ENCODE data around the gene EEA1. TPM values are rescaled to one million over a fixed set of nuclear protein-coding genes. Genes with fewer than 3 reads are reported as not detected.

EEA1 gene
- total and polyA plus RNA-seq, 2 of the 4 experiments (the other 2 are of a cell fraction) = 4.6 to 12.5 TPM

DNA sequence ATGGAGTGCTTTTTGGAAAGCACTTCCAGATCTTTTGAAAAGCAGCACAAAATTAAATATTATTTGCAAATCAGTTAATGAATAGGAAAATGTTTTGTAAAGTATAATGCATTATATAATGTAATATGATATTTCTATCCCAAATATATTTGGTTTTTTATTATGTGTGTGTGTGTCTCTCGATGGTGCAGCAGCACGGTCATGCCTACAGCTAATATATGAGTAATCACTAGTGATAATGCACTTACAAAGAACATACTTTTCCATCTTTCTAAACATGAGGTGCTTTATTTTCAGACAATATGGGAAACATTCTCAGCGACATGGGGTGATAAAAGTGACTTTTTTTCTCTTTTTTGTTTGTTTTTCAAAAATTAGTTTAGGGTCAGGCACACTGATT lies 1.3 kb upstream of the EEA1 start:
- Histone ChIP-seq H3K9ac (ENCODE audit: low read depth, low read length) (no peak overlapping the region), H2AK5ac (ENCODE audit: low read depth, low read length) (no peak overlapping the region), H3K18ac (ENCODE audit: low read depth, low read length) (no peak overlapping the region), H4K5ac (ENCODE audit: low read depth, low read length) (no peak overlapping the region), H3K14ac (replicated peaks; ENCODE audit: low read depth, low read length) (no peak overlapping the region), H2AFZ (replicated peaks; ENCODE audit: low read length, poor library complexity) (no peak overlapping the region), H3K27me3 (ENCODE audit: control insufficient read depth, insufficient read depth, low read length) (no peaks in the 10 kb centered on the region), H2BK120ac (ENCODE audit: low read depth, low read length) (no peak overlapping the region), H3K4me2 (ENCODE audit: low read depth, low read length) (no peak overlapping the region; the same call in 1 of the 2 replicates), H2BK5ac (ENCODE audit: low read depth, low read length, poor library complexity, severe bottlenecking) (peak overlapping the region; percentile 82), H4K8ac (ENCODE audit: low read depth in 2 of 2, low read length in 2 of 2) (no peak overlapping the region), H2BK15ac (ENCODE audit: low read depth, low read length) (no peak overlapping the region), H2AK9ac (replicated peaks; ENCODE audit: low read depth, low read length, poor library complexity) (no peak overlapping the region), H3K56ac (ENCODE audit: extremely low read depth, insufficient read depth, low read length) (no peak overlapping the region), H3K9me1 (ENCODE audit: insufficient read depth, low read length) (peaks cover 5% of the 10 kb centered on the region), H3K4me3 (ENCODE audit: insufficient read depth, low read depth, low read length) (no peak overlapping the region), H3K79me1 (ENCODE audit: low read depth in 1 of 2, low read length in 2 of 2) (peaks cover 4 to 17% of the 10 kb centered on the region in 2 experiments; a peak in 2 of 4 replicates), H3K9me3 (ENCODE audit: control insufficient read depth, insufficient read depth, low read length) (no peaks in the 10 kb centered on the region), H3K4me1 (ENCODE audit: control insufficient read depth, insufficient read depth, low read length) (peaks cover 14% of the 10 kb centered on the region), H4K91ac (ENCODE audit: insufficient read depth, low read depth, low read length) (no peak overlapping the region), H2BK20ac (ENCODE audit: low read depth, low read length) (no peak overlapping the region), H4K20me1 (ENCODE audit: insufficient read depth, low read length) (peaks cover 9% of the 10 kb centered on the region), H3K36me3 (ENCODE audit: control insufficient read depth, insufficient read depth, low read length) (no peaks in the 10 kb centered on the region), H3K27ac (ENCODE audit: insufficient read depth, low read length) (no peak overlapping the region), H3K4ac (ENCODE audit: low read depth, low read length) (no peak overlapping the region; the same call in 1 of the 2 replicates), H3K23ac (ENCODE audit: low read depth, low read length) (no peak overlapping the region)
- no CpG with 5 or more reads among the region's 3 CpGs for WGBS, 2 experiments (ENCODE audit: extremely low coverage in 2 of 2, insufficient read length in 1 of 2)
- ATAC-seq (ENCODE audit: low read depth) = no peak
- CTCF ChIA-PET = no interaction called here
- TF ChIP-seq CHD1 (IDR thresholded peaks at IDR 0.05; ENCODE audit: low read depth, low read length) = no peak
- TF ChIP-seq MAZ (IDR thresholded peaks at IDR 0.05; ENCODE audit: borderline replicate concordance, low read depth, low read length) = no peak
- no peak for TF ChIP-seq RAD21 (IDR thresholded peaks at IDR 0.05; ENCODE audit: low read length)
- TF ChIP-seq BHLHE40 (IDR thresholded peaks at IDR 0.05; ENCODE audit: low read depth, low read length) = no peak
- TF ChIP-seq, protein P1, sequence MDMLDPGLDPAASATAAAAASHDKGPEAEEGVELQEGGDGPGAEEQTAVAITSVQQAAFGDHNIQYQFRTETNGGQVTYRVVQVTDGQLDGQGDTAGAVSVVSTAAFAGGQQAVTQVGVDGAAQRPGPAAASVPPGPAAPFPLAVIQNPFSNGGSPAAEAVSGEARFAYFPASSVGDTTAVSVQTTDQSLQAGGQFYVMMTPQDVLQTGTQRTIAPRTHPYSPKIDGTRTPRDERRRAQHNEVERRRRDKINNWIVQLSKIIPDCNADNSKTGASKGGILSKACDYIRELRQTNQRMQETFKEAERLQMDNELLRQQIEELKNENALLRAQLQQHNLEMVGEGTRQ (IDR thresholded peaks at IDR 0.05; ENCODE audit: low read depth, low read length) = no peak
- no peak for TF ChIP-seq MXI1 (IDR thresholded peaks at IDR 0.05; ENCODE audit: borderline replicate concordance, low read depth, low read length)
- no peak for TF ChIP-seq FOS (IDR thresholded peaks at IDR 0.05; ENCODE audit: low read depth, low read length)
- TF ChIP-seq, protein P2, sequence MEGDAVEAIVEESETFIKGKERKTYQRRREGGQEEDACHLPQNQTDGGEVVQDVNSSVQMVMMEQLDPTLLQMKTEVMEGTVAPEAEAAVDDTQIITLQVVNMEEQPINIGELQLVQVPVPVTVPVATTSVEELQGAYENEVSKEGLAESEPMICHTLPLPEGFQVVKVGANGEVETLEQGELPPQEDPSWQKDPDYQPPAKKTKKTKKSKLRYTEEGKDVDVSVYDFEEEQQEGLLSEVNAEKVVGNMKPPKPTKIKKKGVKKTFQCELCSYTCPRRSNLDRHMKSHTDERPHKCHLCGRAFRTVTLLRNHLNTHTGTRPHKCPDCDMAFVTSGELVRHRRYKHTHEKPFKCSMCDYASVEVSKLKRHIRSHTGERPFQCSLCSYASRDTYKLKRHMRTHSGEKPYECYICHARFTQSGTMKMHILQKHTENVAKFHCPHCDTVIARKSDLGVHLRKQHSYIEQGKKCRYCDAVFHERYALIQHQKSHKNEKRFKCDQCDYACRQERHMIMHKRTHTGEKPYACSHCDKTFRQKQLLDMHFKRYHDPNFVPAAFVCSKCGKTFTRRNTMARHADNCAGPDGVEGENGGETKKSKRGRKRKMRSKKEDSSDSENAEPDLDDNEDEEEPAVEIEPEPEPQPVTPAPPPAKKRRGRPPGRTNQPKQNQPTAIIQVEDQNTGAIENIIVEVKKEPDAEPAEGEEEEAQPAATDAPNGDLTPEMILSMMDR (conservative IDR thresholded peaks at IDR 0.05; ENCODE audit: low read depth, low read length) = no peak
- TF ChIP-seq POLR2A (IDR thresholded peaks at IDR 0.05; ENCODE audit: low read depth, low read length) = no peak
- intact Hi-C loops (cut with micrococcal nuclease) = no loop called here
- dilution Hi-C loops (cut with HindIII; ENCODE audit: low sequenced_read_pairs, unreplicated experiment) = no loop called here
- no peak for DNase-seq
- no TSS peak for BruUV-seq (replicated peaks)
- in situ Hi-C loops (cut with MboI; ENCODE audit: low sequenced_read_pairs) = no loop called here
- POLR2A ChIA-PET (ENCODE audit: unreplicated experiment) = no interaction called here
